ENCODE results near the gene GHRHR.

GHRHR gene

GRCh38 chr7:31000779-31001178 is 37.0 kb downstream of the GHRHR start:
- no peak overlapping the region for H3K27ac ChIP-seq
- H3K27me3 ChIP-seq (ENCODE audit: insufficient read depth, low read depth) = no peaks in the 10 kb centered on the region
- TF ChIP-seq CTCF (conservative IDR thresholded peaks at IDR 0.05; ENCODE audit: low read depth, low read length) = no peak
- H3K9ac ChIP-seq = no peak overlapping the region
- no peak overlapping the region for H3K4me2 ChIP-seq
- H4K20me1 ChIP-seq (ENCODE audit: insufficient read depth) = no peaks in the 10 kb centered on the region
- H3K4me3 ChIP-seq (IDR thresholded peaks at IDR 0.05; ENCODE audit: insufficient read depth, low read depth, low read length) = no peak overlapping the region
- no peaks in the 10 kb centered on the region for H3K79me2 ChIP-seq (ENCODE audit: insufficient read depth, low read depth)
- H3K36me3 ChIP-seq (ENCODE audit: insufficient read depth) = no peaks in the 10 kb centered on the region
- no peak overlapping the region for H2AFZ ChIP-seq (ENCODE audit: low read depth)
- no peaks in the 10 kb centered on the region for H3K4me1 ChIP-seq (ENCODE audit: low read depth, poor library complexity, severe bottlenecking)

GRCh38 chr7:31002256-31002655 is 38.5 kb downstream of the GHRHR start:
- H3K4me2 ChIP-seq = no peak overlapping the region
- H3K4me3 ChIP-seq (IDR thresholded peaks at IDR 0.05; ENCODE audit: insufficient read depth, low read depth, low read length) = no peak overlapping the region
- no peak for TF ChIP-seq CTCF (conservative IDR thresholded peaks at IDR 0.05; ENCODE audit: low read depth, low read length)
- H3K27me3 ChIP-seq (ENCODE audit: insufficient read depth, low read depth) = no peaks in the 10 kb centered on the region
- H3K9ac ChIP-seq = no peak overlapping the region
- no peaks in the 10 kb centered on the region for H3K79me2 ChIP-seq (ENCODE audit: insufficient read depth, low read depth)
- no peaks in the 10 kb centered on the region for H4K20me1 ChIP-seq (ENCODE audit: insufficient read depth)
- no peak overlapping the region for H3K27ac ChIP-seq
- H3K4me1 ChIP-seq (ENCODE audit: low read depth, poor library complexity, severe bottlenecking) = no peaks in the 10 kb centered on the region
- H3K36me3 ChIP-seq (ENCODE audit: insufficient read depth) = no peaks in the 10 kb centered on the region
- no peak overlapping the region for H2AFZ ChIP-seq (ENCODE audit: low read depth)

GRCh38 chr7:31003097-31003496 is 39.3 kb downstream of the GHRHR start:
- Histone ChIP-seq H3K4me3 (IDR thresholded peaks at IDR 0.05; ENCODE audit: insufficient read depth, low read depth, low read length) (no peak overlapping the region), H3K27me3 (ENCODE audit: insufficient read depth, low read depth) (no peaks in the 10 kb centered on the region), H2AFZ (ENCODE audit: low read depth) (no peak overlapping the region), H3K36me3 (ENCODE audit: insufficient read depth) (no peaks in the 10 kb centered on the region), H3K9ac (no peak overlapping the region), H3K4me1 (ENCODE audit: low read depth, poor library complexity, severe bottlenecking) (no peaks in the 10 kb centered on the region), H3K4me2 (no peak overlapping the region), H3K27ac (no peak overlapping the region), H3K79me2 (ENCODE audit: insufficient read depth, low read depth) (no peaks in the 10 kb centered on the region), H4K20me1 (ENCODE audit: insufficient read depth) (no peaks in the 10 kb centered on the region)
- TF ChIP-seq CTCF (conservative IDR thresholded peaks at IDR 0.05; ENCODE audit: low read depth, low read length) = no peak

- Histone ChIP-seq H3K4me1 (ENCODE audit: low read depth, poor library complexity, severe bottlenecking) (no peaks in the 10 kb centered on the region), H3K4me2 (no peak overlapping the region), H2AFZ (ENCODE audit: low read depth) (no peak overlapping the region), H3K36me3 (ENCODE audit: insufficient read depth) (no peaks in the 10 kb centered on the region), H3K79me2 (ENCODE audit: insufficient read depth, low read depth) (no peaks in the 10 kb centered on the region), H3K9ac (no peak overlapping the region), H3K4me3 (IDR thresholded peaks at IDR 0.05; ENCODE audit: insufficient read depth, low read depth, low read length) (no peak overlapping the region), H3K27ac (no peak overlapping the region), H3K27me3 (ENCODE audit: insufficient read depth, low read depth) (no peaks in the 10 kb centered on the region), H4K20me1 (ENCODE audit: insufficient read depth) (no peaks in the 10 kb centered on the region)
- no peak for TF ChIP-seq CTCF (conservative IDR thresholded peaks at IDR 0.05; ENCODE audit: low read depth, low read length)
These were observed 40.0 kb downstream of the GHRHR start for GRCh38 chr7:31003721-31004120.

- Histone ChIP-seq H3K27ac (no peak overlapping the region), H3K27me3 (ENCODE audit: insufficient read depth, low read depth) (no peaks in the 10 kb centered on the region), H2AFZ (ENCODE audit: low read depth) (no peak overlapping the region), H3K36me3 (ENCODE audit: insufficient read depth) (no peaks in the 10 kb centered on the region), H3K9ac (no peak overlapping the region), H3K79me2 (ENCODE audit: insufficient read depth, low read depth) (no peaks in the 10 kb centered on the region), H3K4me3 (IDR thresholded peaks at IDR 0.05; ENCODE audit: insufficient read depth, low read depth, low read length) (no peak overlapping the region), H3K4me1 (ENCODE audit: low read depth, poor library complexity, severe bottlenecking) (no peaks in the 10 kb centered on the region), H3K4me2 (no peak overlapping the region), H4K20me1 (ENCODE audit: insufficient read depth) (no peaks in the 10 kb centered on the region)
- TF ChIP-seq CTCF (conservative IDR thresholded peaks at IDR 0.05; ENCODE audit: low read depth, low read length) = no peak
These were observed 40.6 kb downstream of the GHRHR start for GRCh38 chr7:31004393-31004792.

All from KMS-11 (cell line).